ENCODE measurements around the gene HNRNPDL.
A peak's percentile ranks its signal among the peaks of the same experiment; 100 is the strongest.

Gene HNRNPDL

GRCh38 chr4:82381661-82382296 lies 48.5 kb downstream of the HNRNPDL start:
- peak; percentile 4 for DNase-seq

- DNase-seq: no peak
Measured at GRCh38 chr4:82381235-82381634, 49.0 kb downstream of the HNRNPDL start.

- no peak for DNase-seq
Measured at GRCh38 chr4:82380831-82381230, 49.4 kb downstream of the HNRNPDL start.

GRCh38 chr4:82380344-82380743 lies 49.9 kb downstream of the HNRNPDL start:
- DNase-seq: no peak

- no peak for DNase-seq
Measured at GRCh38 chr4:82376109-82376508, 54.2 kb downstream of the HNRNPDL start.

- DNase-seq: peak; percentile 96
Measured at GRCh38 chr4:82373816-82374625, 56.2 kb downstream of the HNRNPDL start, which contains the start of gene HNRNPD. HNRNPD (minus strand) TSS chr4:82373991; CDS start chr4:82373678, 313 bp downstream.

GRCh38 chr4:82373486-82373815 lies 56.8 kb downstream of the HNRNPDL start:
- DNase-seq: no peak
